Activated CD8-positive, alpha-beta T cell treated with anti-CD3 and anti-CD28 coated beads, Interleukin-2, amount 10 ng/mL, durations not matched to agents 7 days and 5 days (primary cell): ENCODE data around the gene PPM1A. TPM values are rescaled to one million over a fixed set of nuclear protein-coding genes. Genes with fewer than 3 reads are reported as not detected.

Experiments used
- ATAC-seq: fragments of 150-1000 bp; cut with Tn5 transposase; one replicate; pipeline ENCODE4 v1.10.0; 2021; ENCODE audit warnings: moderate library complexity
- CTCF ChIA-PET: fragments of 350-600 bp; sonication (Branson Sonifier 250); formaldehyde crosslinking; loops from one replicate; lab custom pipeline; 2021; ENCODE audit warnings: antibody characterized with exemption; lab: Charles Lee
- POLR2A ChIA-PET: fragments of 350-600 bp; sonication (Branson Sonifier 250); formaldehyde crosslinking; loops from one replicate; lab custom pipeline; 2021; ENCODE audit warnings: antibody characterized with exemption; lab: Charles Lee
- DNase-seq: peaks from one replicate; pipeline ENCODE4 v3.0.0-alpha.2; 2020
- H3K27ac Mint-ChIP-seq: one replicate; pipeline ENCODE4 v1.8.0; 2021; ENCODE audit warnings: mild to moderate bottlenecking, mixed read lengths
- H3K27me3 Mint-ChIP-seq: one replicate; pipeline ENCODE4 v1.8.0; 2021; ENCODE audit warnings: low read depth, mixed read lengths
- H3K36me3 Mint-ChIP-seq: one replicate; pipeline ENCODE4 v1.8.0; 2021; ENCODE audit warnings: low read depth, mixed read lengths
- H3K4me1 Mint-ChIP-seq: one replicate; pipeline ENCODE4 v1.8.0; 2021; ENCODE audit warnings: low read depth, mixed read lengths
- H3K4me3 Mint-ChIP-seq: one replicate; pipeline ENCODE4 v1.8.0; 2021; ENCODE audit warnings: mild to moderate bottlenecking, mixed read lengths
- H3K9me3 Mint-ChIP-seq: one replicate; pipeline ENCODE4 v1.8.0; 2022; ENCODE audit warnings: mixed read lengths; ENCODE audit not compliant: insufficient read depth
- total RNA-seq, 2 experiments: library from RNA; stranded (reverse); gene quantifications; one replicate each; pipeline ENCODE4 v1.2.3, GENCODE V29; 2021

PPM1A gene
- total RNA-seq, 2 experiments from 2014 or later = 45.2 to 50.1 TPM

DNA sequence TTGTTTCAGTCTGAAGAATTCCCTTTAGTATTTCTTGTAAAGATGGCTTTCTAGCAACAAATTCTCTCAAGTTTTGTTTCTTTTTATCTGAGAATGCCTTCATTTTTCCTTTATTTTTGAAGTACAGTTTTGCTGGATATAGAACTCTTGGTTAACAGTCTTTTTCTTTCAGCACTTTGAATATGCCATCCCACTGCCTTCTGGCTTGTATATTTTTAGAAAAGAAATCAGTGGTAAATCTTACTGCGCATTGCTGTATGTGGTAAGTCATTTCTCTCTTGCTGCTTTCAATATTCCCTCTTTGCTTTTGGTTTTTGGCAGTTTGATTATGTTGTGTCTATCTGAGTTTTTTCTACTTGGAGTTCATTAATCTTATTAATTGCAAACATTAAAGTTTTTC is 16.8 kb upstream of the PPM1A start:
- H3K27me3 Mint-ChIP-seq = peaks cover 2% of the 10 kb centered on the region
- H3K9me3 Mint-ChIP-seq = peaks cover 6% of the 10 kb centered on the region
- H3K36me3 Mint-ChIP-seq = peaks cover 2% of the 10 kb centered on the region
- H3K4me3 Mint-ChIP-seq = no peak overlapping the region
- ATAC-seq = no peak
- ChIA-PET CTCF (no interaction called here), POLR2A (no interaction called here)
- H3K4me1 Mint-ChIP-seq = no peaks in the 10 kb centered on the region
- no peak for DNase-seq
- H3K27ac Mint-ChIP-seq = no peak overlapping the region

- Mint-ChIP-seq H3K4me3 (no peak overlapping the region), H3K27ac (no peak overlapping the region), H3K27me3 (peaks cover 2% of the 10 kb centered on the region), H3K36me3 (peaks cover 2% of the 10 kb centered on the region), H3K4me1 (no peaks in the 10 kb centered on the region), H3K9me3 (peaks cover 6% of the 10 kb centered on the region)
- no peak for DNase-seq
- no peak for ATAC-seq
- ChIA-PET CTCF (interaction anchor here (1.0 to 1.4 kb wide), 3 partner anchors 14 to 98 kb away, joined by 3 to 4 read pairs (median 3); no protein-coding TSS in a partner anchor), POLR2A (no interaction called here)
Measured at GRCh38 chr14:60233251-60233650, 15.8 kb upstream of the PPM1A start.

GRCh38 chr14:60233891-60234290 is 15.1 kb upstream of the PPM1A start:
- no peak overlapping the region for H3K27ac Mint-ChIP-seq
- H3K27me3 Mint-ChIP-seq = peaks cover 3% of the 10 kb centered on the region
- H3K9me3 Mint-ChIP-seq = peaks cover 6% of the 10 kb centered on the region
- ATAC-seq (no peak), DNase-seq (no peak)
- ChIA-PET CTCF (interaction anchor here (1.1 to 1.4 kb wide), 2 partner anchors 13 to 98 kb away, joined by 3 to 4 read pairs; no protein-coding TSS in a partner anchor), POLR2A (no interaction called here)
- H3K4me1 Mint-ChIP-seq = no peaks in the 10 kb centered on the region
- no peak overlapping the region for H3K4me3 Mint-ChIP-seq
- peaks cover 2% of the 10 kb centered on the region for H3K36me3 Mint-ChIP-seq

DNA sequence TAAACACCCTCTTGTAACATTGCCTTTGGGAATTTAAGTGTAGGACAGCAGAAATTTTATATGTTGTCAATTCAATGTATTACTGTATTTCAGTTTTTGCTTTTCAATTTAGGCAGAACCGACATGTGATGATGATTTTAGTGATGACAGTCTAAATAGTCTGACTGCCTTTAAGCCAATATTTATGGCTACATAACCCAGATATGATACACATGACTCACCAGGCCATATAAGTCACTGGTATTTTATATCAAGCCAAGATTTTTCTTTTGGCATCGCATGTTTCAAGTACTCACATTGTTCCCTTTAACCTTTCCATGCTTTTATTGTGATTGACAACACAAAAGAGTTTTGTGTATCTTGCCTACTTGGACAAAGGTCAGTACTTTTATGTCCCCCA is 13.6 kb upstream of the PPM1A start:
- Mint-ChIP-seq H3K4me3 (no peak overlapping the region), H3K27ac (no peak overlapping the region), H3K36me3 (peaks cover 2% of the 10 kb centered on the region), H3K27me3 (peaks cover 3% of the 10 kb centered on the region), H3K4me1 (no peaks in the 10 kb centered on the region), H3K9me3 (peaks cover 6% of the 10 kb centered on the region)
- ChIA-PET POLR2A (no interaction called here), CTCF (no interaction called here)
- no peak for DNase-seq
- no peak for ATAC-seq

DNA sequence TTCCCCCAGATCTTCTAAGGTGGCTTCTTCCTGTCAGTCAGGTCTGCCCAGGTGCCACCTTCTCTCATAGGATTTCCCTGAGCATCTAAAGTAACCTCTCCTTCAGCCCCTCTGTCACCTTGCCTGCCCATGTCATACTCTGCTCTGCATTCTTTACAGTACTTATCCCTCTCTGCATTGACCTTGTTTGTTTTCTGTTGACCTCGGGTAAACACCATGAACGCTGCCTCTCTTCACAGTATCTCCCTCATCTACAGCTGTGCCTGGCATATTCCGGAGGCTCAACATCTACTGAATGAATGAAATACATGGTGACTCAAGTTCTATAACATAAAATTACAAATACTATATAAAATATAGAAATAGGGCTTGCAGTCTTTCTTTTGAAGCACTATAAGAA is 10.1 kb upstream of the PPM1A start:
- CTCF ChIA-PET = no interaction called here

GRCh38 chr14:60240139-60240856 is 8.7 kb upstream of the PPM1A start:
- Mint-ChIP-seq H3K36me3 (no peaks in the 10 kb centered on the region), H3K4me1 (peaks cover 10% of the 10 kb centered on the region), H3K4me3 (no peak overlapping the region), H3K27me3 (peaks cover 2% of the 10 kb centered on the region), H3K27ac (no peak overlapping the region), H3K9me3 (no peaks in the 10 kb centered on the region)
- ATAC-seq = no peak
- ChIA-PET CTCF (interaction anchor here (1.5 kb wide), 1 partner anchor 92 kb away, joined by 3 read pairs; no protein-coding TSS in a partner anchor), POLR2A (no interaction called here)
- DNase-seq = no peak

More for the DNA sequence above, 10.1 kb upstream of the PPM1A start:
- DNase-seq = no peak
- POLR2A ChIA-PET = interaction anchor here (0.8 kb wide), 1 partner anchor 73 kb away, joined by 3 read pairs; the partner anchor contains the start of gene DHRS7
- Mint-ChIP-seq H3K9me3 (no peaks in the 10 kb centered on the region), H3K27ac (no peak overlapping the region), H3K4me1 (peaks cover 8% of the 10 kb centered on the region), H3K4me3 (no peak overlapping the region), H3K36me3 (no peaks in the 10 kb centered on the region), H3K27me3 (peaks cover 2% of the 10 kb centered on the region)
- no peak for ATAC-seq

DNA sequence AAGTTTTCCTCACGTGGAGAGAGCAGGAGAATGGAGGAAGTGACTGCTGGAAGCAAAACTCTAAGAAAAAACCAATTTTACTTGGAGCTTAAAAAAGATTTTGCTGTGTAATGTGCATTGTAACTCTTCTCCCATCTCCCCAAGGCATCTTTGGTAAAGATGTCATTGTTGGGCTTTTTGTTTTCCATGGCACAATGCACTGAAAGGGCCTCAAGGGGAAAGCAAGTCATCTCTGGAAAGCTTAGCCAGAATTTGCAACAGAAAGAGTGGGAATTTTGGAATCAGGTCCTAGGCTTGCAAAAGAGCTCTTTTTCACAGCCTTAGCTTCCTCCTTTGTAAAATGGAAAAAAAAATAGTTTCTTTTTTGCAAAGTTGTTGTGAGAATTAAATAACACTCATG is 7.9 kb upstream of the PPM1A start:
- no peaks in the 10 kb centered on the region for H3K9me3 Mint-ChIP-seq
- DNase-seq (no peak), ATAC-seq (no peak)
- H3K27ac Mint-ChIP-seq = no peak overlapping the region
- peaks cover 2% of the 10 kb centered on the region for H3K27me3 Mint-ChIP-seq
- no peaks in the 10 kb centered on the region for H3K36me3 Mint-ChIP-seq
- no peak overlapping the region for H3K4me3 Mint-ChIP-seq
- peaks cover 18% of the 10 kb centered on the region for H3K4me1 Mint-ChIP-seq
- POLR2A ChIA-PET = no interaction called here
- CTCF ChIA-PET = interaction anchor here (0.9 to 1.5 kb wide), 2 partner anchors 56 to 91 kb away, joined by 3 read pairs; no protein-coding TSS in a partner anchor

GRCh38 chr14:60242429-60242828 is 6.6 kb upstream of the PPM1A start:
- ATAC-seq = peak; percentile 36
- Mint-ChIP-seq H3K4me3 (no peak overlapping the region), H3K27ac (no peak overlapping the region), H3K9me3 (no peaks in the 10 kb centered on the region), H3K27me3 (peaks cover 2% of the 10 kb centered on the region), H3K36me3 (no peaks in the 10 kb centered on the region), H3K4me1 (peaks cover 25% of the 10 kb centered on the region)
- DNase-seq = peak; percentile 37
- ChIA-PET CTCF (interaction anchor here (1.3 kb wide), 1 partner anchor 24 kb away, joined by 5 read pairs; no protein-coding TSS in a partner anchor), POLR2A (no interaction called here)

- Mint-ChIP-seq H3K4me1 (peaks cover 43% of the 10 kb centered on the region), H3K4me3 (no peak overlapping the region), H3K9me3 (no peaks in the 10 kb centered on the region), H3K27ac (peak overlapping the region; percentile 2), H3K36me3 (no peaks in the 10 kb centered on the region), H3K27me3 (no peaks in the 10 kb centered on the region)
- ChIA-PET POLR2A (no interaction called here), CTCF (interaction anchor here (1.1 to 4.0 kb wide), 3 partner anchors 24 to 86 kb away, joined by 3 to 31 read pairs (median 5); no protein-coding TSS in a partner anchor)
- ATAC-seq = no peak
- no peak for DNase-seq
Measured at GRCh38 chr14:60245380-60246177, 3.4 kb upstream of the PPM1A start.

GRCh38 chr14:60247994-60248696 is 876 bp upstream of the PPM1A start:
- Mint-ChIP-seq H3K27ac (peak overlapping the region; percentile 100), H3K4me1 (peaks cover 54% of the 10 kb centered on the region), H3K9me3 (no peaks in the 10 kb centered on the region), H3K27me3 (no peaks in the 10 kb centered on the region), H3K4me3 (peak overlapping the region; percentile 93), H3K36me3 (peaks cover 9% of the 10 kb centered on the region)
- ChIA-PET CTCF (interaction anchor here (1.0 to 4.0 kb wide), 10 partner anchors 12 to 283 kb away, joined by 3 to 31 read pairs (median 4); no protein-coding TSS in a partner anchor), POLR2A (interaction anchor here (0.6 to 2.5 kb wide), 24 partner anchors 9 to 1821 kb away, joined by 3 to 24 read pairs (median 5); partner anchors contain the start of genes DHRS7, KIAA0586, L3HYPDH and PCNX4)
- DNase-seq (peak; percentile 89), ATAC-seq (peak; percentile 75)
